PC-3 (cell line): ENCODE data around the gene ANKRD52.
A peak's percentile ranks its signal among the peaks of the same experiment; 100 is the strongest.

Experiments used
- CTCF ChIP-seq: fragments of 300-600 bp; sonication (generic); conservative IDR thresholded peaks from 2 replicates; pipeline ENCODE4 v1.5.1; 2017; ENCODE audit warnings: antibody characterized with exemption, low read depth, mild to moderate bottlenecking, low read length
- EZH2 ChIP-seq: fragments of 300-600 bp; sonication (generic); IDR thresholded peaks from one replicate; pipeline ENCODE4 v1.6.1; 2017; ENCODE audit warnings: antibody characterized with exemption, mild to moderate bottlenecking, low read length; ENCODE audit not compliant: unreplicated experiment
- EZH2phosphoT487 ChIP-seq: fragments of 300-600 bp; sonication (generic); IDR thresholded peaks from 2 replicates; pipeline ENCODE4 v1.6.1; 2018; ENCODE audit warnings: mild to moderate bottlenecking, antibody characterized with exemption, low read length, borderline replicate concordance

GRCh38 chr12:56193025-56193578 lies 65.1 kb downstream of the ANKRD52 start:
- peak; percentile 90 for TF ChIP-seq CTCF
- TF ChIP-seq EZH2phosphoT487, result no peak
- TF ChIP-seq EZH2, result no peak
